Measurements from ENCODE around the gene UST.

The UST gene

GRCh38 chr6:148799647-148800046 lies 52.8 kb downstream of the UST start:
- Histone ChIP-seq H2AFZ (no peak overlapping the region), H3K27ac (no peak overlapping the region), H3K27me3 (ENCODE audit: control insufficient read depth, insufficient read depth, low read length) (no peaks in the 10 kb centered on the region), H3K9me3 (ENCODE audit: control insufficient read depth, low read length) (no peaks in the 10 kb centered on the region), H3K79me2 (peaks cover 5% of the 10 kb centered on the region), H3K9ac (no peak overlapping the region), H3K4me3 (ENCODE audit: low read depth, low read length) (no peak overlapping the region), H3K36me3 (ENCODE audit: control insufficient read depth, insufficient read depth, low read length) (no peaks in the 10 kb centered on the region), H3K4me2 (ENCODE audit: low read length) (no peak overlapping the region), H3K4me1 (no peaks in the 10 kb centered on the region)
- no peak for TF ChIP-seq CTCF (IDR thresholded peaks at IDR 0.05)

- Histone ChIP-seq H3K27ac (no peak overlapping the region), H3K4me3 (ENCODE audit: low read depth, low read length) (no peak overlapping the region), H3K9ac (no peak overlapping the region), H3K79me2 (no peaks in the 10 kb centered on the region), H3K9me3 (ENCODE audit: control insufficient read depth, low read length) (no peaks in the 10 kb centered on the region), H2AFZ (no peak overlapping the region), H3K4me2 (ENCODE audit: low read length) (no peak overlapping the region), H3K27me3 (ENCODE audit: control insufficient read depth, insufficient read depth, low read length) (no peaks in the 10 kb centered on the region), H3K4me1 (no peaks in the 10 kb centered on the region), H3K36me3 (ENCODE audit: control insufficient read depth, insufficient read depth, low read length) (no peaks in the 10 kb centered on the region)
- TF ChIP-seq CTCF (IDR thresholded peaks at IDR 0.05) = no peak
These were observed 53.7 kb downstream of the UST start for GRCh38 chr6:148800536-148800935.

GRCh38 chr6:148803979-148804378 lies 57.1 kb downstream of the UST start:
- no peak overlapping the region for H2AFZ ChIP-seq
- no peaks in the 10 kb centered on the region for H3K27me3 ChIP-seq (ENCODE audit: control insufficient read depth, insufficient read depth, low read length)
- no peak overlapping the region for H3K4me3 ChIP-seq (ENCODE audit: low read depth, low read length)
- H3K4me1 ChIP-seq = no peaks in the 10 kb centered on the region
- H3K4me2 ChIP-seq (ENCODE audit: low read length) = no peak overlapping the region
- no peak overlapping the region for H3K9ac ChIP-seq
- no peaks in the 10 kb centered on the region for H3K9me3 ChIP-seq (ENCODE audit: control insufficient read depth, low read length)
- peaks cover 5% of the 10 kb centered on the region for H3K79me2 ChIP-seq
- no peaks in the 10 kb centered on the region for H3K36me3 ChIP-seq (ENCODE audit: control insufficient read depth, insufficient read depth, low read length)
- no peak for TF ChIP-seq CTCF (IDR thresholded peaks at IDR 0.05)
- no peak overlapping the region for H3K27ac ChIP-seq

GRCh38 chr6:148805777-148806176 lies 58.9 kb downstream of the UST start:
- no peaks in the 10 kb centered on the region for H3K9me3 ChIP-seq (ENCODE audit: control insufficient read depth, low read length)
- no peak overlapping the region for H3K9ac ChIP-seq
- no peak for TF ChIP-seq CTCF (IDR thresholded peaks at IDR 0.05)
- no peak overlapping the region for H3K4me3 ChIP-seq (ENCODE audit: low read depth, low read length)
- H3K27me3 ChIP-seq (ENCODE audit: control insufficient read depth, insufficient read depth, low read length) = no peaks in the 10 kb centered on the region
- H3K79me2 ChIP-seq = peaks cover 5% of the 10 kb centered on the region
- no peaks in the 10 kb centered on the region for H3K4me1 ChIP-seq
- no peak overlapping the region for H3K4me2 ChIP-seq (ENCODE audit: low read length)
- H3K36me3 ChIP-seq (ENCODE audit: control insufficient read depth, insufficient read depth, low read length) = no peaks in the 10 kb centered on the region
- no peak overlapping the region for H3K27ac ChIP-seq
- H2AFZ ChIP-seq = no peak overlapping the region

- TF ChIP-seq CTCF (IDR thresholded peaks at IDR 0.05) = no peak
- H3K79me2 ChIP-seq = peaks cover 5% of the 10 kb centered on the region
- no peaks in the 10 kb centered on the region for H3K36me3 ChIP-seq (ENCODE audit: control insufficient read depth, insufficient read depth, low read length)
- H3K4me2 ChIP-seq (ENCODE audit: low read length) = no peak overlapping the region
- H3K9ac ChIP-seq = no peak overlapping the region
- H2AFZ ChIP-seq = no peak overlapping the region
- H3K27me3 ChIP-seq (ENCODE audit: control insufficient read depth, insufficient read depth, low read length) = no peaks in the 10 kb centered on the region
- H3K4me1 ChIP-seq = no peaks in the 10 kb centered on the region
- H3K27ac ChIP-seq = no peak overlapping the region
- H3K4me3 ChIP-seq (ENCODE audit: low read depth, low read length) = no peak overlapping the region
- H3K9me3 ChIP-seq (ENCODE audit: control insufficient read depth, low read length) = no peaks in the 10 kb centered on the region
These were observed 61.0 kb downstream of the UST start for GRCh38 chr6:148807784-148808183.

All from parathyroid adenoma (tissue), 2 donors.